ENCODE results near the gene SMIM8. TPM values are rescaled to one million over a fixed set of nuclear protein-coding genes. Genes with fewer than 3 reads are reported as not detected.

Gene SMIM8
- total RNA-seq, 1 donor from 2014 or later: 31.7 TPM

DNA sequence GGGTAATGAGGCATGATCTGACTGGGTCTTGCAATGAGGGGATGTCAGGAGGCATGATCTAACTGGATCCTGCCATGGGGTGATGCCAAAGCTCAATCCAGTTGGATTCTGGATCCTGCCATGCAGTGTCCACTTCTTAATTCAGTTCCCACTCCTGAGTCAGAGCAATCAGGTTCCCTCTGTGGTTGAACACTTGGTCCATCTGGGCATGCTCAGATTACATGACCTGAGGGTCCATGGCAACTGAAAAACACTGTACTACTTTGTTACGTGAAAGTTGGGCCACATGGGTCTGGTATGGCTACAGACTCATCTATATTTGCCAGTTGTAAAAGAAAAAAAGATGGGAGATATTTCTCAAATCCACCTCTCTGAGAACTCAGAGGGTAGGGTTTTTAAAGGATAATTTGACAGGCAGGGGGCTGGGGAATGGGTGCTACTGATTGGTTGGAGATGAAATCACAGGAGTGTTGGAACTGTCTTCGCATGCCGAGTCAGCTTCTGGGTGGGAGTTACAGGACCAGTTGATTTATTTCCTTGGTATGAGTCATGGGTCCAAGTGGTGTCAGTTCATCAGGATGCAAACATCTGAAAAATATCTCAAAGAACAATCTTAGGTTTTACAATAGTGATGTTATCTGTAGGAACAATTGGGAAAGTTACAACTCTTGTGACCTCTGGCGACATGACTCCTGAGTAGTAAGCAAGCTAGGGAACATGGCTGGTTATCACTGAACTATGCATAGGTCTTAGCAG lies 43.9 kb downstream of the SMIM8 start:
- Mint-ChIP-seq H3K4me1 (no peaks in the 10 kb centered on the region), H3K4me3 (no peak overlapping the region), H3K27me3 (ENCODE audit: insufficient read depth, low read depth) (no peaks in the 10 kb centered on the region), H3K9me3 (peaks cover 15% of the 10 kb centered on the region), H3K27ac (peak overlapping the region; percentile 50), H3K36me3 (peaks cover 16% of the 10 kb centered on the region)
- Histone ChIP-seq H3K4me1 (no peaks in the 10 kb centered on the region), H3K79me2 (ENCODE audit: low read depth) (no peaks in the 10 kb centered on the region), H3K4me3 (no peak overlapping the region), H3K9ac (no peak overlapping the region), H4K20me1 (ENCODE audit: low read depth) (no peaks in the 10 kb centered on the region), H2AFZ (replicated peaks) (no peak overlapping the region), H3K4me2 (no peak overlapping the region), H3K9me3 (ENCODE audit: low read depth) (no peaks in the 10 kb centered on the region), H3K36me3 (no peaks in the 10 kb centered on the region), H3K27ac (no peak overlapping the region), H3F3A (ENCODE audit: low read depth) (no peaks in the 10 kb centered on the region), H3K27me3 (no peaks in the 10 kb centered on the region)
- TF ChIP-seq EZH2 (IDR thresholded peaks at IDR 0.05) (no peak), EZH2phosphoT487 (IDR thresholded peaks at IDR 0.05) (no peak)
- TF ChIP-seq, protein P1, sequence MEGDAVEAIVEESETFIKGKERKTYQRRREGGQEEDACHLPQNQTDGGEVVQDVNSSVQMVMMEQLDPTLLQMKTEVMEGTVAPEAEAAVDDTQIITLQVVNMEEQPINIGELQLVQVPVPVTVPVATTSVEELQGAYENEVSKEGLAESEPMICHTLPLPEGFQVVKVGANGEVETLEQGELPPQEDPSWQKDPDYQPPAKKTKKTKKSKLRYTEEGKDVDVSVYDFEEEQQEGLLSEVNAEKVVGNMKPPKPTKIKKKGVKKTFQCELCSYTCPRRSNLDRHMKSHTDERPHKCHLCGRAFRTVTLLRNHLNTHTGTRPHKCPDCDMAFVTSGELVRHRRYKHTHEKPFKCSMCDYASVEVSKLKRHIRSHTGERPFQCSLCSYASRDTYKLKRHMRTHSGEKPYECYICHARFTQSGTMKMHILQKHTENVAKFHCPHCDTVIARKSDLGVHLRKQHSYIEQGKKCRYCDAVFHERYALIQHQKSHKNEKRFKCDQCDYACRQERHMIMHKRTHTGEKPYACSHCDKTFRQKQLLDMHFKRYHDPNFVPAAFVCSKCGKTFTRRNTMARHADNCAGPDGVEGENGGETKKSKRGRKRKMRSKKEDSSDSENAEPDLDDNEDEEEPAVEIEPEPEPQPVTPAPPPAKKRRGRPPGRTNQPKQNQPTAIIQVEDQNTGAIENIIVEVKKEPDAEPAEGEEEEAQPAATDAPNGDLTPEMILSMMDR (IDR thresholded peaks at IDR 0.05): no peak
- DNase-seq (ENCODE audit: low spot score): no peak

GRCh38 chr6:87366899-87367298 lies 44.5 kb downstream of the SMIM8 start:
- TF ChIP-seq EZH2phosphoT487 (IDR thresholded peaks at IDR 0.05) (no peak), EZH2 (IDR thresholded peaks at IDR 0.05) (no peak)
- TF ChIP-seq, protein P1 (IDR thresholded peaks at IDR 0.05): no peak
- Histone ChIP-seq H3F3A (ENCODE audit: low read depth) (no peaks in the 10 kb centered on the region), H3K9me3 (ENCODE audit: low read depth) (no peaks in the 10 kb centered on the region), H3K36me3 (no peaks in the 10 kb centered on the region), H3K4me2 (no peak overlapping the region), H3K27ac (no peak overlapping the region), H3K27me3 (no peaks in the 10 kb centered on the region), H4K20me1 (ENCODE audit: low read depth) (no peaks in the 10 kb centered on the region), H2AFZ (replicated peaks) (no peak overlapping the region), H3K4me1 (no peaks in the 10 kb centered on the region), H3K4me3 (no peak overlapping the region), H3K79me2 (ENCODE audit: low read depth) (no peaks in the 10 kb centered on the region), H3K9ac (no peak overlapping the region)
- no peak overlapping the region for H3K4me3 Mint-ChIP-seq
- H3K27ac Mint-ChIP-seq: no peak overlapping the region
- DNase-seq (ENCODE audit: low spot score): no peak
- peaks cover 16% of the 10 kb centered on the region for H3K36me3 Mint-ChIP-seq
- no peaks in the 10 kb centered on the region for H3K4me1 Mint-ChIP-seq
- H3K9me3 Mint-ChIP-seq: peaks cover 15% of the 10 kb centered on the region
- H3K27me3 Mint-ChIP-seq (ENCODE audit: insufficient read depth, low read depth): no peaks in the 10 kb centered on the region

DNA sequence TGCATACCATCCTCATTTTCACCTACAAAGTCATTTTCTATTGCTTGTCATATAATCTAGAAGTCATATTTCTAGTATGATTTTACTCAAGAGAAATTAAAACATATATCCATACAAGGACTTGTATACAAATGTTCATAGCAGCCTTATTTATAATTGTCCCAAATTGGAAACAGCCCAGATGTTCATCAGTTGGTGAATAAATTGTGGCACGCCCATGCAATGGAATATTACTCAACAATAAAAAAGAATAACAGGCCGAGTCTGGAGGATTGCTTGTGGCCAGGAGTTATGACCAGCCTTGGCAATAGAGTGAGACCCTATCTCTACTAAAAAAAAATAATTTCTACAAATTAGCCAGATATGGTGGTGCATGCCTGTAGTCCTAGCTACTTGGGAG lies 51.0 kb downstream of the SMIM8 start:
- Histone ChIP-seq H3K9me3 (ENCODE audit: low read depth) (no peaks in the 10 kb centered on the region), H3K4me1 (no peaks in the 10 kb centered on the region), H3K9ac (no peak overlapping the region), H3K27me3 (no peaks in the 10 kb centered on the region), H3K36me3 (no peaks in the 10 kb centered on the region), H3F3A (ENCODE audit: low read depth) (no peaks in the 10 kb centered on the region), H3K27ac (no peak overlapping the region), H2AFZ (replicated peaks) (no peak overlapping the region), H3K79me2 (ENCODE audit: low read depth) (no peaks in the 10 kb centered on the region), H3K4me2 (no peak overlapping the region), H4K20me1 (ENCODE audit: low read depth) (no peaks in the 10 kb centered on the region), H3K4me3 (no peak overlapping the region)
- H3K9me3 Mint-ChIP-seq: peaks cover 9% of the 10 kb centered on the region
- no peak for DNase-seq (ENCODE audit: low spot score)
- no peak overlapping the region for H3K27ac Mint-ChIP-seq
- peaks cover 6% of the 10 kb centered on the region for H3K36me3 Mint-ChIP-seq
- no peaks in the 10 kb centered on the region for H3K4me1 Mint-ChIP-seq
- no peaks in the 10 kb centered on the region for H3K27me3 Mint-ChIP-seq (ENCODE audit: insufficient read depth, low read depth)
- H3K4me3 Mint-ChIP-seq: no peak overlapping the region
- TF ChIP-seq, protein P1 (IDR thresholded peaks at IDR 0.05): no peak
- no peak for TF ChIP-seq EZH2phosphoT487 (IDR thresholded peaks at IDR 0.05)
- no peak for TF ChIP-seq EZH2 (IDR thresholded peaks at IDR 0.05)

Measured in neural progenitor cell (in vitro differentiated cells).